CD14-positive monocyte (primary cell): ENCODE measurements around the gene SPEM2. TPM values are rescaled to one million over a fixed set of nuclear protein-coding genes. Genes with fewer than 3 reads are reported as not detected.

Experiments used
- DNase-seq, 3 donors: peaks; one replicate each; pipeline ENCODE4 v3.0.0-alpha.2; 2011 to 2022
- H2AFZ ChIP-seq: 2 replicates; pipeline ENCODE4 v1.6.0; 2012; ENCODE audit warnings: mild to moderate bottlenecking, low read depth, low read length, inconsistent platforms; ENCODE audit not compliant: insufficient read depth, poor library complexity, severe bottlenecking
- H3K27ac ChIP-seq, 2 donors: 1 replicate in 1 of 2; 2 replicates in 1 of 2; pipeline ENCODE4 v1.5.1; 2012 to 2013; ENCODE audit warnings: low read length in 2 of 2, control low read depth in 1 of 2, inconsistent platforms in 1 of 2, low read depth in 1 of 2, mild to moderate bottlenecking in 1 of 2
- H3K27me3 ChIP-seq, 2 donors: one replicate each; pipeline versions ENCODE4 v1.6.0 to v1.6.1; 2011 to 2013; ENCODE audit warnings: low read length in 2 of 2; ENCODE audit not compliant: control insufficient read depth in 2 of 2, insufficient read depth in 2 of 2
- H3K36me3 ChIP-seq, 2 donors: replicated peaks in 1 of 2; 1 replicate in 1 of 2; 2 replicates in 1 of 2; pipeline versions ENCODE4 v1.5.1 to v1.6.1; 2012 to 2013; ENCODE audit warnings: low read length in 2 of 2, control low read depth in 1 of 2, inconsistent platforms in 1 of 2, mild to moderate bottlenecking in 1 of 2; ENCODE audit not compliant: insufficient read depth in 2 of 2, control insufficient read depth in 1 of 2
- H3K4me1 ChIP-seq, 2 donors: 1 replicate in 1 of 2; 2 replicates in 1 of 2; pipeline versions ENCODE4 v1.5.1 to v1.6.1; 2012 to 2013; ENCODE audit warnings: low read length in 2 of 2, control low read depth in 1 of 2, inconsistent platforms in 1 of 2, mild to moderate bottlenecking in 1 of 2, moderate library complexity in 1 of 2; ENCODE audit not compliant: insufficient read depth in 2 of 2, control insufficient read depth in 1 of 2
- H3K4me2 ChIP-seq: replicated peaks from 2 replicates; pipeline ENCODE3; 2012; ENCODE audit warnings: low read length, moderate library complexity, mild to moderate bottlenecking; ENCODE audit not compliant: poor library complexity, severe bottlenecking; ENCODE audit errors: extremely low read depth
- H3K4me3 ChIP-seq, 3 experiments: fragments of 200-600 bp in 1 of 3; sonication (generic) in 1 of 3; replicated peaks in 1 of 3; 1 replicate in 2 of 3; 2 replicates in 1 of 3; pipeline ENCODE4 v1.5.1; 2011 to 2013; ENCODE audit warnings: low read length in 3 of 3, mild to moderate bottlenecking in 3 of 3, control low read depth in 2 of 3, low read depth in 2 of 3, inconsistent platforms in 1 of 3, moderate library complexity in 1 of 3
- H3K79me2 ChIP-seq: 2 replicates; pipeline ENCODE4 v1.6.0; 2012; ENCODE audit warnings: mild to moderate bottlenecking, control low read depth, inconsistent platforms, low read length, moderate library complexity; ENCODE audit not compliant: insufficient read depth
- H3K9ac ChIP-seq: 2 replicates; pipeline ENCODE4 v1.6.0; 2017; ENCODE audit warnings: low read length, mild to moderate bottlenecking; ENCODE audit not compliant: insufficient read depth, poor library complexity, severe bottlenecking
- H3K9me3 ChIP-seq, 2 donors: replicated peaks in 1 of 2; 1 replicate in 1 of 2; 2 replicates in 1 of 2; pipeline versions ENCODE4 v1.5.1 to v1.6.1; 2012 to 2013; ENCODE audit warnings: low read length in 2 of 2, control low read depth in 1 of 2; ENCODE audit not compliant: control insufficient read depth in 1 of 2, insufficient read depth in 1 of 2
- H4K20me1 ChIP-seq: 2 replicates; pipeline ENCODE4 v1.6.0; 2012; ENCODE audit warnings: mild to moderate bottlenecking, low read length, control low read depth, moderate library complexity; ENCODE audit not compliant: insufficient read depth
- H3K27ac Mint-ChIP-seq, 7 donors: one replicate each; pipeline ENCODE4 v1.8.0; 2020; ENCODE audit warnings: mild to moderate bottlenecking in 7 of 7, mixed read lengths in 7 of 7, moderate library complexity in 6 of 7, inconsistent platforms in 2 of 7
- H3K27me3 Mint-ChIP-seq, 3 donors: one replicate each; pipeline ENCODE4 v1.8.0; 2021 to 2022; ENCODE audit warnings: low read depth in 3 of 3, mild to moderate bottlenecking in 3 of 3, mixed read lengths in 3 of 3, moderate library complexity in 3 of 3, inconsistent platforms in 1 of 3
- H3K36me3 Mint-ChIP-seq, 2 donors: one replicate each; pipeline ENCODE4 v1.8.0; 2020; ENCODE audit warnings: mixed read lengths in 2 of 2, inconsistent platforms in 1 of 2, mild to moderate bottlenecking in 1 of 2
- H3K4me1 Mint-ChIP-seq: one replicate; pipeline ENCODE4 v1.8.0; 2020; ENCODE audit warnings: mild to moderate bottlenecking, mixed read lengths
- H3K4me3 Mint-ChIP-seq, 2 donors: one replicate each; pipeline ENCODE4 v1.8.0; 2020; ENCODE audit warnings: mild to moderate bottlenecking in 2 of 2, mixed read lengths in 2 of 2, moderate library complexity in 1 of 2
- H3K9me3 Mint-ChIP-seq, 7 donors: one replicate each; pipeline ENCODE4 v1.8.0; 2020 to 2022; ENCODE audit warnings: mixed read lengths in 7 of 7, mild to moderate bottlenecking in 6 of 7, moderate library complexity in 6 of 7, inconsistent platforms in 2 of 7
- CTCF ChIP-seq: fragments of 200-600 bp; IDR thresholded peaks from one replicate; pipeline ENCODE4 v1.8.0; 2022; ENCODE audit warnings: antibody characterized with exemption, mild to moderate bottlenecking
- WGBS: methylation state at CpG from one replicate; pipeline ENCODE4 v1.1.5; 2013; ENCODE audit warnings: missing lambda C conversion rate; ENCODE audit not compliant: insufficient coverage; 5-methylcytosine and 5-hydroxymethylcytosine counted together
- intact Hi-C, 2 donors: fragments of 100-400 bp; cut with micrococcal nuclease; formaldehyde crosslinking; loops; one replicate each; pipeline versions ENCODE4 v1.15.0 to v1.15.1; 2023
- polyA plus RNA-seq, 3 donors: library from polyadenylated mRNA; depleted of rRNA in 1 of 3; unstranded in 2 of 3; stranded (reverse) in 1 of 3; fragments of 300-500 nt in 2 of 3; fragments of >200 nt in 1 of 3; fragmentation: Illumina TruSeq in 2 of 3; gene quantifications; 1 replicate in 2 of 3; 2 replicates in 1 of 3; pipeline ENCODE4 v1.2.3, GENCODE V29; 2012 to 2021

Gene SPEM2
- polyA plus RNA-seq, 3 donors = not detected

- no peak for TF ChIP-seq CTCF
- Histone ChIP-seq H3K9me3 (no peaks in the 10 kb centered on the region), H3K4me2 (peak overlapping the region; percentile 92), H3K4me1 (peaks cover 13 to 24% of the 10 kb centered on the region in 2 donors), H3K27ac (peak overlapping the region; percentile 59 to 70), H3K4me3 (peak overlapping the region; percentile 57 to 86 (median 62)), H3K9ac (peak overlapping the region; percentile 62), H3K36me3 (no peaks in the 10 kb centered on the region), H2AFZ (peak overlapping the region; percentile 90), H3K79me2 (peaks cover 3% of the 10 kb centered on the region), H4K20me1 (no peaks in the 10 kb centered on the region), H3K27me3 (peaks cover 4 to 25% of the 10 kb centered on the region in 2 donors)
- peak in 1 of 3 donors; percentile 3 for DNase-seq
- intact Hi-C loops = loop anchor here in 1 of 2 donors (2.0 to 10.0 kb wide), 4 partner anchors 74 to 188 kb away; partner anchors contain the start of genes ACADVL, CTDNEP1, DLG4 and ELP5
- peaks cover 21% of the 10 kb centered on the region for H3K4me1 Mint-ChIP-seq
- peaks cover 26 to 33% (median 26%) of the 10 kb centered on the region in 3 donors for H3K27me3 Mint-ChIP-seq
- H3K9me3 Mint-ChIP-seq = peaks cover 0 to 11% (median 0%) of the 10 kb centered on the region in 7 donors
- 34% methylated on average over 8 of the region's 16 CpGs for WGBS
- peaks cover 5% of the 10 kb centered on the region in 2 donors for H3K36me3 Mint-ChIP-seq
- peak overlapping the region; percentile 67 to 98 (median 92) for H3K27ac Mint-ChIP-seq
- H3K4me3 Mint-ChIP-seq = peak overlapping the region; percentile 86 to 89
Measured at GRCh38 chr17:7403043-7403726, 22.2 kb upstream of the SPEM2 start.

GRCh38 chr17:7403727-7403976 lies 21.8 kb upstream of the SPEM2 start:
- Mint-ChIP-seq H3K27me3 (peaks cover 29 to 36% (median 29%) of the 10 kb centered on the region in 3 donors), H3K36me3 (peaks cover 5% of the 10 kb centered on the region in 2 donors), H3K27ac (peak overlapping the region; percentile 67 to 98 (median 92)), H3K4me3 (peak overlapping the region; percentile 86 to 89), H3K9me3 (peaks cover 0 to 11% (median 0%) of the 10 kb centered on the region in 7 donors), H3K4me1 (peaks cover 21% of the 10 kb centered on the region)
- intact Hi-C loops = loop anchor here in 1 of 2 donors (2.0 to 10.0 kb wide), 4 partner anchors 75 to 189 kb away; partner anchors contain the start of genes ACADVL, CTDNEP1, DLG4 and ELP5
- Histone ChIP-seq H3K4me1 (peaks cover 13 to 24% of the 10 kb centered on the region in 2 donors), H3K9ac (peak overlapping the region; percentile 62), H3K36me3 (no peaks in the 10 kb centered on the region), H3K79me2 (peaks cover 3% of the 10 kb centered on the region), H3K27me3 (peaks cover 4 to 28% of the 10 kb centered on the region in 2 donors), H4K20me1 (no peaks in the 10 kb centered on the region), H3K27ac (peak overlapping the region; percentile 59 to 70), H3K4me2 (peak overlapping the region; percentile 92), H2AFZ (peak overlapping the region; percentile 90), H3K4me3 (peak overlapping the region; percentile 57 to 86 (median 62)), H3K9me3 (no peaks in the 10 kb centered on the region)
- no peak for TF ChIP-seq CTCF
- WGBS = 0% methylated on average over 8 of the region's 13 CpGs
- DNase-seq = no peak
